HepG2 (cell line): ENCODE measurements around the gene GRIN3B. TPM values are rescaled to one million over a fixed set of nuclear protein-coding genes. Genes with fewer than 3 reads are reported as not detected.
"Not testable (repeated sequence)": the region's sequence is repeated elsewhere in the genome, so short reads cannot be mapped to it uniquely, and the experiment has no call there.

Experiments
- ATAC-seq: fragments of 200-7000 bp; cut with Tn5 transposase; 3 replicates; pipeline ENCODE4 v1.9.1; 2020; ENCODE audit warnings: mild to moderate bottlenecking, moderate library complexity
- BruUV-seq: library from RNA; stranded (reverse); fragments of 400-500 nt; replicated peaks from 2 replicates; lab custom pipeline; 2021; lab: Mats Ljungman, UMichigan
- CTCF ChIA-PET: fragments of 300-600 bp; formaldehyde crosslinking; extraction: SDS; loops from one replicate; lab custom pipeline; 2021; ENCODE audit warnings: low total read pairs, inconsistent platforms, low intra/inter-chr PET ratio; lab: Yijun Ruan, JAX
- POLR2A ChIA-PET: fragments of 350-600 bp; sonication (Branson Sonifier 250); formaldehyde crosslinking; loops from one replicate; lab custom pipeline; 2020; ENCODE audit warnings: antibody characterized with exemption, inconsistent platforms; lab: Yijun Ruan, JAX
- DNase-seq: peaks from one replicate; pipeline ENCODE4 v3.0.0-alpha.2; 2015; ENCODE audit warnings: low spot score
- FAIRE-seq: peaks from 3 replicates; lab custom pipeline; 2011; peaks lifted over from hg19 to GRCh38; lab: Jason Lieb, UNC
- H2AFZ ChIP-seq: one replicate; pipeline ENCODE4 v1.6.1; 2011; ENCODE audit warnings: low read length, inconsistent platforms
- H3K27ac ChIP-seq: fragments of 300-600 bp; 3 replicates; pipeline ENCODE4 v1.8.0; 2011; ENCODE audit warnings: mixed run types, mild to moderate bottlenecking, mixed read lengths, low read length, inconsistent platforms; ENCODE audit not compliant: insufficient read depth; ENCODE audit errors: extremely low read length
- H3K27me3 ChIP-seq, 2 experiments: fragments of 200-600 bp in 1 of 2; 2 replicates in 1 of 2; 3 replicates in 1 of 2; pipeline versions ENCODE4 v1.6.0 to v1.8.0; 2011; ENCODE audit warnings: low read length in 2 of 2, mild to moderate bottlenecking in 2 of 2, moderate library complexity in 2 of 2, inconsistent platforms in 1 of 2; ENCODE audit not compliant: insufficient read depth in 2 of 2, control insufficient read depth in 1 of 2
- H3K36me3 ChIP-seq, 2 experiments: fragments of 200-600 bp in 1 of 2; replicated peaks in 1 of 2; 2 replicates in 1 of 2; 3 replicates in 1 of 2; pipeline versions ENCODE4 v1.5.1 to v1.8.0; 2011; ENCODE audit warnings: low read length in 2 of 2, inconsistent platforms in 1 of 2; ENCODE audit not compliant: insufficient read depth in 2 of 2, control insufficient read depth in 1 of 2
- H3K4me1 ChIP-seq: 2 replicates; pipeline ENCODE4 v1.5.1; 2012; ENCODE audit warnings: low read length, inconsistent platforms; ENCODE audit not compliant: insufficient read depth
- H3K4me2 ChIP-seq: 2 replicates; pipeline ENCODE4 v1.6.0; 2011; ENCODE audit warnings: low read depth, low read length, inconsistent platforms
- H3K4me3 ChIP-seq, 3 experiments: fragments of 200-600 bp in 1 of 3; sonication (generic), shearing (Covaris generic) in 1 of 3; replicated peaks in 1 of 3; 2 replicates each; pipeline ENCODE4 v1.5.1; 2011 to 2016; ENCODE audit warnings: low read length in 3 of 3, inconsistent platforms in 2 of 3, low read depth in 2 of 3, mild to moderate bottlenecking in 2 of 3, control low read depth in 1 of 3, mixed read lengths in 1 of 3; ENCODE audit not compliant: insufficient read depth in 1 of 3
- H3K79me2 ChIP-seq: one replicate; pipeline ENCODE4 v1.6.1; 2011; ENCODE audit warnings: low read length, inconsistent platforms; ENCODE audit not compliant: insufficient read depth
- H3K9ac ChIP-seq: 2 replicates; pipeline ENCODE4 v1.6.0; 2011; ENCODE audit warnings: mild to moderate bottlenecking, low read depth, low read length, inconsistent platforms; ENCODE audit not compliant: insufficient read depth
- H3K9me3 ChIP-seq: 2 replicates; pipeline ENCODE4 v1.5.1; 2012; ENCODE audit warnings: mild to moderate bottlenecking, low read length
- H4K20me1 ChIP-seq: 2 replicates; pipeline ENCODE4 v1.6.0; 2011; ENCODE audit warnings: inconsistent platforms, mild to moderate bottlenecking, low read length, moderate library complexity; ENCODE audit not compliant: insufficient read depth
- ZNF121 ChIP-seq: sonication (generic); formaldehyde crosslinking; IDR thresholded peaks from 2 replicates; pipeline ENCODE4 v1.5.0; 2020; ENCODE audit warnings: mild to moderate bottlenecking, missing genetic modification reagents
- WGBS: methylation state at CpG from one replicate; pipeline ENCODE4 v1.1.6; 2017; ENCODE audit warnings: low lambda C conversion rate; 5-methylcytosine and 5-hydroxymethylcytosine counted together
- in situ Hi-C: cut with HindIII; loops from 2 replicates; pipeline ENCODE4 v1.10.0; 2017; ENCODE audit warnings: low pct_unique_long_range_greater_than_20kb; ENCODE audit not compliant: extremely low pct_ligation_motif_present
- intact Hi-C: fragments of 100-400 bp; cut with micrococcal nuclease; formaldehyde crosslinking; loops from one replicate; pipeline ENCODE4 v1.10.0; 2022; ENCODE audit not compliant: unreplicated experiment
- polyA plus RNA-seq, 8 experiments: library from polyadenylated mRNA; depleted of rRNA in 3 of 8; stranded (reverse) in 7 of 8; unstranded in 1 of 8; fragments of >200 nt; fragmentation: Illumina TruSeq in 4 of 8; extraction: Trizol in 4 of 8; gene quantifications; 2 replicates each; pipeline versions ENCODE4 v1.2.1 to v1.2.3, GENCODE V29; 2011 to 2016; ENCODE audit warnings: low read depth in 4 of 8, missing spikeins in 1 of 8, mixed read lengths in 1 of 8; ENCODE audit not compliant: insufficient read depth in 1 of 8
- total RNA-seq, 5 experiments: library from RNA; depleted of rRNA; stranded (reverse); fragments of >200 nt; fragmentation: Illumina TruSeq; extraction: Trizol; gene quantifications; 2 replicates each; pipeline ENCODE4 v1.2.3, GENCODE V29; 2016; ENCODE audit warnings: low read depth in 1 of 5

GRIN3B gene
- total and polyA plus RNA-seq, 2 of the 13 experiments (the other 11 are each of a cell fraction or from before 2014, with no cell fraction given) = 0.07 to 0.20 TPM

DNA sequence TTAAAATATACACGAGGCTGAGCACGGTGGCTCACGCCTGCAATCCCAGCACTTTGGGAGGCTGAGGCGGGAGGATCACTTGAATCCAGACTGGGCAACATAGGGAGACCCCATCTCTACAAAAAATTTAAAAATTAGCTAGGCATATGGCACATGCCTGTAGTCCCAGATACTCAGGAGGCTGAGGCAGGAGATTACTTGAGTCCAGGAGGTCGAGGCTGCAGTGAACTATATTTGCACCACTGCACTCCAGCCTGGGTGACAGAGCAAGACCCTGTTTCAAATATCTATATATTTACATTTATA lies 23.6 kb downstream of the GRIN3B start:
- H3K79me2 ChIP-seq = peaks cover 36% of the 10 kb centered on the region
- DNase-seq, ATAC-seq, CTCF ChIA-PET, H3K4me2 ChIP-seq, H3K4me3 ChIP-seq, H3K9me3 ChIP-seq, intact Hi-C loops, BruUV-seq, FAIRE-seq, H3K9ac ChIP-seq, H3K36me3 ChIP-seq, H3K27me3 ChIP-seq, H3K27ac ChIP-seq, in situ Hi-C loops, H2AFZ ChIP-seq: not testable (repeated sequence)
- 0 out of 2 replicates have a peak, but pooled peaks have one; percentile 55 for TF ChIP-seq ZNF121 (CRISPR knock-in tag)
- H4K20me1 ChIP-seq = peaks cover 16% of the 10 kb centered on the region
- 47% methylated on average over 5 of the region's 5 CpGs for WGBS
- H3K4me1 ChIP-seq = peaks cover 21% of the 10 kb centered on the region
- POLR2A ChIA-PET = interaction anchor here (1.3 kb wide), 1 partner anchor 16 kb away, joined by 3 read pairs; the partner anchor contains the start of gene ABCA7

- H3K4me3 ChIP-seq, ATAC-seq, DNase-seq, H3K9me3 ChIP-seq, in situ Hi-C loops, CTCF ChIA-PET, intact Hi-C loops, H3K27ac ChIP-seq, H3K36me3 ChIP-seq, H4K20me1 ChIP-seq, H3K9ac ChIP-seq, FAIRE-seq, H2AFZ ChIP-seq, BruUV-seq, H3K27me3 ChIP-seq: not testable (repeated sequence)
- peak overlapping the region; percentile 97; the same call in 1 of the 2 replicates for H3K4me2 ChIP-seq
- WGBS = 43% methylated on average over 6 of the region's 6 CpGs
- peaks cover 24% of the 10 kb centered on the region for H3K4me1 ChIP-seq
- POLR2A ChIA-PET = interaction anchor here (1.2 to 6.7 kb wide), 5 partner anchors 15 to 88 kb away, joined by 3 to 71 read pairs (median 6); partner anchors contain the start of genes ABCA7 and WDR18
- peaks cover 34% of the 10 kb centered on the region for H3K79me2 ChIP-seq
Observed at GRCh38 chr19:1025080-1025479, 24.9 kb downstream of the GRIN3B start.
